ENCODE data around the gene GRXCR1.

Gene GRXCR1

DNA sequence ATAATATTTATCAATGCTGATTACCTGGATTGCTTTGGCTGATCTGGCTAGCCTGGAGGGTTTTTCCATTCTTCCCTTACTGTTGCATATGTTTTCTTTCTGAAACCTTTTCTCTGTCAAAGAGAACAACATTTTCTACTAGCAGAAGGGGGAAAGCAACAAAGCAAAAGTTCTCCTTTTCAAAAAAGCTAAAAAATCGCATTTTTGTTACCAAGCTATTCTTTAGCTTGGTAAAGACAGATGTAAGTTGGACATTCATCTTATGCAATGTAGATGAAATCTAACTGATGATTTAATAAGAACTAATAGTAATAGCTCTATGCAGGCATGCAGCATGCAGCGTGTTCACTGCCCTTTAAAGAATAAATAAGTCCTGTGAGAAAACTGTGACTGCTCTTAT, at the start of gene GRXCR1:
TSS of gene GRXCR1 (plus strand) at position 301 of the 400 bp plus-strand sequence. CDS start 554 bp downstream, outside the sequence.
- DNase-seq (ENCODE audit: low read depth, low spot score): no peak

GRCh38 chr4:42843694-42844093, 48.8 kb upstream of the GRXCR1 start:
- no peak for DNase-seq (ENCODE audit: low read depth, low spot score)

DNA sequence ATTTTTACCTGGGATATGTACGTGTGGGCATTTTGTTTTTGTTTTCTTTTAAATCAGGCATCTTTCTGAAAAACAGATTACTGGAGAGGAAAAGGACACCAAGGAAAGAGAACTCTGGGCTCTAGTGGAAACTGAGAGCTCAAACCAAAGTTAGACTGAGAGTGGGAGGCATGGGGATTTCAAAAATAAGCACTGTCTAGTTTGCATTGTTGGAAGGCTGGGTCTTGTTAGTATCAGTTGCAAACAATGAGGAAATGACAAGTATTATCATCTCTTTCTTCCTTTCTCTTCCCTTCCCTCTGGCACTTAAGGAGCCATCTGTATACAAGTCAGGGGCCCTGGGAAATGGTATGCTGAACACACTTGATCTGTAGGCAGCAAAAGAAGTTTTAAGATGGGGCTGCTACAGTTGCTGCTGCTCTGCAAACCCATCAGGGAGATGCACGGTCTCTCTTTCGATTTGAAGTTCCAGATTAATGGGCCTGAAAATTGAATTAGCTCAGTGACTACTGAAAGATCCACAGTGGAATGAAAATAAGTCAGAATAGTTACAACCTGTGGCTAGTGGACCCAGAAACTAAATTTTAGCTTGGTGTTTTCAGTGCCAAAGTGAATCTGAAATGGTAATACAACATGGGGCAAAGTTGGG, 48.0 kb upstream of the GRXCR1 start:
- DNase-seq (ENCODE audit: low read depth, low spot score): no peak

DNA sequence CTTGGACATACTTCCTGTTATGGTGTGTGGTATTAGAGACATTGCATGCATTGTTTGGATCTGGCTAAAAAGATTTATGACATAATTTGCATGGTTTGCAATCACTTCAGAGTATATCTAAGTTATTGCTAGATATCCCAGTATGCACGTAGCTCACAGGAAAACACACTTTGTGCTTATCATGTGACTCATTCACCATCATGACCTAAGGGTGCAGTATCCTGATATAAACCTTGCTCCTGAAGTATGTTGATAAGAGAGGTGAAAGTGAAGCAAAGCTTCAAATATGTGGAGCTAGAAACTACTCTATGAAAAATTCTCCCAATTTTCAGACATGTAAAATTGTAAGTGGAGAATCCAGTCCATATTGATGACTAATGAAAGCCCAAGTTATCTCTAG, 46.9 kb upstream of the GRXCR1 start:
- DNase-seq (ENCODE audit: low read depth, low spot score): no peak

DNA sequence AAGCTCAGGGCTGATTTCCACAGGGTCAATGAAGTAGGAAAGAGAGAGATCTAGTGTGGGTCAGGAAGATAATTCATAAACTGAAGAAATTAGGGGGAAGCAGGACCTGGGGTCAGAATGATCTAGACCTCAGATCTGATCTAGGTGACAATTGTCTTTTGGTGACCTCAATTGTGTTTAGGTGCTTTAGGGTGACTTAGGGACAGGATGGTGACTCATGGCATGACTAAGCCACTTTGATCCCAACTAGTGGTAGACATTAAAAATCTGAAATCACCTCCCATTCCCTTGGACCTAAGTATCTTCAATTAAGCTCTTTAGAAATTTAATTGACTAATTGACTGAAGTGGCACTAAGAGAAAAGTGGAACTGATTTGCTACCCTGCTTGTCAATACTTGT, 36.7 kb upstream of the GRXCR1 start:
- DNase-seq (ENCODE audit: low read depth, low spot score): no peak

GRCh38 chr4:42865572-42866189, 26.8 kb upstream of the GRXCR1 start:
- peak; percentile 2 for DNase-seq (ENCODE audit: low read depth, low spot score)

DNA sequence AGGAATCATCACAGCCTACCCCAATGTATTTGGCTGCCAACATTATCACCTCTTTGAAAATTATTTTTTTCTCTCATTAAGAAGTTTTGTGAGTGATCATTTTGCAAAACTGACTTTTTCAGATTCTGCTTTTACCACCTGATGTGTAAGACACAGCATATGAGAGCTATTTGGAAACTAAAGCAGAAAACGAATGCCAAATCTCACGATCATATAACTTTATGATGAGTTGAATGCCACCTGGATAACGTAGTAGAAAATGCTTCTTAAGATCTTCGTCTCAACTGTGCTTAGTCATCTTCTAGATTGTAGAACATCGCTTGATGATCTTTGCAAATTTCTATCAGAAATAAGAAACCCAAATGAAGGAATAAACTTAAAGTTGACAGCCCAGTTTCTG, 21.3 kb upstream of the GRXCR1 start:
- DNase-seq (ENCODE audit: low read depth, low spot score): no peak

DNA sequence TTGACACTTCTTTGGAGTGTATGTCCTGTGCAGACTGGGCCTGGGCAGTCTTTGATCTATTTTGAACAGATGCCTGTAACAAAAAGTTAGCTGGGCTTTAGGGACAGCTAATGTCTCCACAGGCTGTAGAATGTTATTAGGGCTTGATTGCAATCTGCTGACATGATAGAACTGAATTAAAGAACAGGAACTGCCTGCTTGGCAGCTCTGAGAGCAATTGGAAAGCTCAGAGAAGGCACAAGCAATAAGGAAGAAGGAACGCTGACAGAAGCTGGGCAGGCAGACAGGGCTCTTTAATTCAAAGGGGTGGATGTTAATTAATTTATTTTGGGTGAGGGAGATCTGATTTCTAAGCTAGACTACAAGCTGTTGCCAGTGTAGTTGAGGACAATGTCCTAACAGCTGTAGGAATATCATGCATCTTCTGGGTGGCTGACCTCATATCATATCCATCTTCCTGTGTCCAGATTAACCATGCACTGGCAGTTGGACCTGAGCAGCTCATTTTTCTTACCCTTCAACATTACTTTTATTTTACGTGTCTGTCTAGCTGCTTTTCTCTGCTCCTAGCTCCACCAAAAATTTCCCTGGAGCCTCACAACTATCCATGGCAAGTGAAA, 20.7 kb upstream of the GRXCR1 start:
- no peak for DNase-seq (ENCODE audit: low read depth, low spot score)

- no peak for DNase-seq (ENCODE audit: low read depth, low spot score)
Observed at GRCh38 chr4:42878863-42879262, 13.7 kb upstream of the GRXCR1 start.

- DNase-seq (ENCODE audit: low read depth, low spot score): no peak
Observed at GRCh38 chr4:42881253-42881652, 11.3 kb upstream of the GRXCR1 start.

GRCh38 chr4:42891644-42892043, 869 bp upstream of the GRXCR1 start:
- no peak for DNase-seq (ENCODE audit: low read depth, low spot score)

DNA sequence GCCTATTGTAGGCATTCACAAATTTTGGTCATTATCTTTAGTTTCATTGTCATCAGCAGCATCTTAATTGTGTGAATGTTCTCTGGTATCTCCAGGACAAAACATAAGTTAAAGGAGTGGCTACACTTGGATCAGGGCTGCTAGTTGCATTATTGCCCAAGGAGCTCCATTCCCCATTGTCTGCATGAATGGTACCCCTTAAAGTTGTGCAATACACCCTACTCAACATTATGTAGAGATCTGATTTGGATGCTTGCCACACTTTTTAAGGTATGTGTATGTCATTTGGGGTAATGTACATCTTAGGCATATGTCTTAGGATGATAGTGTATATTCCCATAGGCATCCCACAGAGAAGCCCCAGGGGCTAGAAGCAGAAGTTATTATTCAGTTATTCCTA, 2.9 kb downstream of the GRXCR1 start:
- no peak for DNase-seq (ENCODE audit: low read depth, low spot score)

- no peak for DNase-seq (ENCODE audit: low read depth, low spot score)
Observed at GRCh38 chr4:42904986-42905385, 12.5 kb downstream of the GRXCR1 start.

DNA sequence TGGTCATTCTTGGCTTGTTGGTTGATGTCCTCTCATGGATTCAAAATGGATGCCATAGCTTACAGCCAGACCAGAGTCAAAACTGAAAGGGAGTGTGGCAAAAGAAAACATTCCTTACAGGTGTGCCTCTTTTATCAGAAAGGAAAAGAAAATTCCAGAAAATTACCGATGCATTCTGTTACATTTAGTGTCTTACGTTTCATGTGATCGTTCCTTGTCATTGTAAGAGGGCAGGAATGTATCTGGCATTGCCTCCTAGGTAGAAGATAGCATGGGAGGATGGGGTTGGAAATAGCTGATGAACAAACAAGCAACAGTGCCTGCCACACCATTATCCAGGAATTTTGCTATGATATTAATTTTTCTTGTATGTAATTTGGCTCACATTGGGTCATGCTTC, 13.1 kb downstream of the GRXCR1 start:
- no peak for DNase-seq (ENCODE audit: low read depth, low spot score)

DNA sequence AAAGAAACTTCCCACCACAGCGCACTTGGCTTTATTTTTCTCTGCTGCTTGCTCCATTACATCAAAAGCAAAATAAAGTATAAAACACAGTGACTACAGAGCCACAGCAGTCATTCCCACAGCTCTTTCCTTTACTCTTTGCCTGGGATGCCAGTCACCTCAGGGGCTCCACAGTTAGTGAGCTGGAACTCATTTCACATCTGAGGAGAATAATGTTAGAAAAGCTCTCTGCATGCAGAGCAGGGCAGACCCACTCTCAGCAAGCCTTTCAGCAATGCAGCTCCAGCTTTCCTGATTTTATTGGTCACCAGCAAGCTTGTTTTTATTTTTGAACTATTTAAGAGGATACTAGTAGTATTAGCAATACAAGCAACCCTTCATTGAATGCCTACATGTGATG, 13.8 kb downstream of the GRXCR1 start:
- DNase-seq (ENCODE audit: low read depth, low spot score): no peak

DNA sequence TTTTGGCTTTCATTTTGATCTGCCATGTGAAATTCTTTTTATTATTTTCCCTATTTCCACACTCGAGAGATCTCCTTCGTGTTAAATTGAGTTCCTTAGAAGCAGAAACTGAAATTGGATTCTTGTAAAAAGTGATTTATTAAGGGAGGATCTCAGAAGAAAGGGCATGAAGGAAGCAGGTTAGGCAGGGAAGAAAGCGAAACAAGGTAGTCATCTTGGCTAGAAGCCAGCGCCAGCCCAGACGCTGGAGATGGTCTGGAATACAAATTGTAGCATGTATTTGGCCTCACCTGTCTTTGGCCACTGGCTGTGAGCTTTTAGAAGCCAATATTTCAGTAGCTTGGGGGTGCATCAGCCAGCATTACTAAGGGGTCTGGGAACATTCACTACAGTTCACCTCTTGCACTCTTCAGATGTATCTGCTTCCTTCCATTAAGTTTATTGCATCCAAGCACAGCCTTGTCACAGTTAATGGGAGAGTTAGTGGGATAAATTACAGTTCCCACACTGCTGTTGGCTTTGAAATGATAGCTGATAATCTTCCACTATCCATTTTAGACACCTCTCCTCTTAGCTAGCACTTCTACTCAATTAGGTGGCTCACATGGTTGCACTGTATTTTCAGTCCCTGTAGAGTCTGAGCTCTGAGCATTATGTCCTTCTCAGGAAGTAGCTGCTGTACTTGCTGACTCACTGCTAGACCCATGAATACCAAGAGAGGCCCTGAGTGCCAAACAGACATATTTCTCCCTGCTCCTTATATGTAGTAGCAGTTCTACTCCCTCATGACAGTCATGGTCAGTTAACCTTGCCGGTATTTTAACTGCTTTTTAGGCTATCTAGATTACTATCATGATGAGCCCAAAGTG, 14.6 kb downstream of the GRXCR1 start:
- no peak for DNase-seq (ENCODE audit: low read depth, low spot score)

GRCh38 chr4:42910459-42910858, 17.9 kb downstream of the GRXCR1 start:
- DNase-seq (ENCODE audit: low read depth, low spot score): no peak

GRCh38 chr4:42914937-42915336, 22.4 kb downstream of the GRXCR1 start:
- DNase-seq (ENCODE audit: low read depth, low spot score): no peak

- DNase-seq (ENCODE audit: low read depth, low spot score): no peak
Observed at GRCh38 chr4:42915484-42915883, 23.0 kb downstream of the GRXCR1 start.

DNA sequence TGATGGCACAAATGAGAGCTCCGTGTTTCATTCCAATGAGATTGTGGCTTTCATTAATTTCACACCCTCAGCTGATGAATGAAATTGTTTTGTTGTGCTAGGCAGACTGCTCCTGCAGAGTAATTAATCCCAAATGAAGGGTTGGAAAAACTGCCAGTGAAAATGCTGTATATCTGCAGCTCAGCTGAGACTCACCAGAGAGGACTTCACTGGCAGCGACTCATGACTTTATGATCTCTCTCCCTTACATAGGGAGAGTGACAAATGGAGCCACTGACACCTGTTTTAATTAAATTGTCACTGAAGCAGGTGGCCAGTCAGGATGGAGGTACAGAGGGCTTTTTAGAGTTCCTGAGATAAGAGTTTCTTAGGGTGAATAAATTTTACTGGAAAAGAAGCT, 24.8 kb downstream of the GRXCR1 start:
- no peak for DNase-seq (ENCODE audit: low read depth, low spot score)

- DNase-seq (ENCODE audit: low read depth, low spot score): no peak
Observed at GRCh38 chr4:42923431-42923830, 30.9 kb downstream of the GRXCR1 start.

GRCh38 chr4:42925921-42926320, 33.4 kb downstream of the GRXCR1 start:
- no peak for DNase-seq (ENCODE audit: low read depth, low spot score)

Data from iPS DF 19.7 (cell line).